ENCODE measurements around the gene RGS4.

RGS4 gene

DNA sequence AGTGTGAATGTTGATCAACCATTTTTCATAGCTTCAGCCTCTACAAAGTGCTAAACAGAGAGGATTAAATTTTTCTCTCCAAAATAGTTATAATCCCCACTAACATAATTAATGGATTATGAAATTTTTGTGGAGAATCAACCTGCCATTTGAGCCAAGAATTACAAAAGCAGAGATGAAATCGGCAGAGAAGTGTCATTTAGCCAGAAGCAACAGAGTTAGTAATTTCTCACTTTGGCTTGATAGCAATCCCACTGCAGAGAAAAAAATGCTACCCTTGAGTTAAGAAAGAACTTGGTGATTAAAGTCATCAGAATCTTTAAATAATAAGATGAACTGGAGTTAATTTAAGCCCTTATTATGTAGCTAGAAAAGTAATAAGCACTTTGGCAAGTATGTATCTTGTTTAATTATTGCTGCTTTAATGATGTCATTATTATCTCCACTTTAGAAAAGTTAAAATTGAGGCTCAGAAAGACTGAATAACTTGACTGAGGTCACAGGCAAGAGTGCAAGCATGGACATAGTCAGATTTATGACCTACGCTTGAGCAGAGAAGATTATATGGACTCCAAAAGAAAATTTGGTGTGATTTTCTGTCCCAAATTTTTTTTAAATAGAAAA, 37.3 kb downstream of the RGS4 start:
- TF ChIP-seq, protein P1, sequence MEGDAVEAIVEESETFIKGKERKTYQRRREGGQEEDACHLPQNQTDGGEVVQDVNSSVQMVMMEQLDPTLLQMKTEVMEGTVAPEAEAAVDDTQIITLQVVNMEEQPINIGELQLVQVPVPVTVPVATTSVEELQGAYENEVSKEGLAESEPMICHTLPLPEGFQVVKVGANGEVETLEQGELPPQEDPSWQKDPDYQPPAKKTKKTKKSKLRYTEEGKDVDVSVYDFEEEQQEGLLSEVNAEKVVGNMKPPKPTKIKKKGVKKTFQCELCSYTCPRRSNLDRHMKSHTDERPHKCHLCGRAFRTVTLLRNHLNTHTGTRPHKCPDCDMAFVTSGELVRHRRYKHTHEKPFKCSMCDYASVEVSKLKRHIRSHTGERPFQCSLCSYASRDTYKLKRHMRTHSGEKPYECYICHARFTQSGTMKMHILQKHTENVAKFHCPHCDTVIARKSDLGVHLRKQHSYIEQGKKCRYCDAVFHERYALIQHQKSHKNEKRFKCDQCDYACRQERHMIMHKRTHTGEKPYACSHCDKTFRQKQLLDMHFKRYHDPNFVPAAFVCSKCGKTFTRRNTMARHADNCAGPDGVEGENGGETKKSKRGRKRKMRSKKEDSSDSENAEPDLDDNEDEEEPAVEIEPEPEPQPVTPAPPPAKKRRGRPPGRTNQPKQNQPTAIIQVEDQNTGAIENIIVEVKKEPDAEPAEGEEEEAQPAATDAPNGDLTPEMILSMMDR (IDR thresholded peaks at IDR 0.05; ENCODE audit: low read length, missing control alignments) = no peak
- H3K4me3 ChIP-seq (replicated peaks; ENCODE audit: low read depth, low read length) = no peak overlapping the region
- DNase-seq (ENCODE audit: low read depth) = no peak

DNA sequence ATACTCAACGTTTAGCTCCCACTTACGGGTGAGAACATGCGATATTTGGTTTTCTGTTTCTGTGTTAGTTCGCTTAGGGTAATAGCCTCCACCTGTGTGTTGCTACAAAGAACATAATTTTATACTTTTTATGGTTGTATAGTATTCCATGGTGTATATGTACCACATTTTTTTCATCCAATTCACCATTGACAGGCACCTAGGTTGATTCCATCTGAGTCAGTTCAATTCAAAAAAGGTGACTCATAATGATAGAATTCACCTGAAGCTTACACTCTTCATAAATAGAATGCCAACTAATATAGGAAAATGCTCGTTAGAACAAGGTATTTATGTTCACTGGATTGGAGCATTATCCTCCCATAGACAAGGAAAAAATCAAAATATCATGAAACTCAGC, 38.5 kb downstream of the RGS4 start:
- no peak for DNase-seq (ENCODE audit: low read depth)
- TF ChIP-seq, protein P1 (IDR thresholded peaks at IDR 0.05; ENCODE audit: low read length, missing control alignments) = no peak
- H3K4me3 ChIP-seq (replicated peaks; ENCODE audit: low read depth, low read length) = no peak overlapping the region

DNA sequence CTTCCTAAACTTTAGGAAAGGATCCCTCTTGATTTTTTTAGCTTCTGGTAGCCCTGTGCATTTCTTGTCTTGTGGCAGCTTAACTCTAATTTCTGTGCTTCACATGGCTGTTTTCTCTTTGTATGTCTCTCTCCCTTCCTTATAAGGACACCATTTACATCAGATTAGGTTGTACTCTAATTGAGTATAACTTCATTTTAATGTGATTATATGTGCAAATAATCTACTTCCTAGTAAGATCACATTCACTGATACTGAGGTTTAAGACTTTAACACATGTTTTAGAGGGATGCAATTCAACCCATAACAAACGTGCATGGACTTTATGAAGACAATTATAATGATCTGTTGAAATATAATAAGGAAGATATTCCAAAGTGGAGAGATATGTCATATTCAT, 46.7 kb downstream of the RGS4 start:
- no peak for DNase-seq (ENCODE audit: low read depth)
- TF ChIP-seq, protein P1 (IDR thresholded peaks at IDR 0.05; ENCODE audit: low read length, missing control alignments) = no peak
- no peak overlapping the region for H3K4me3 ChIP-seq (replicated peaks; ENCODE audit: low read depth, low read length)

DNA sequence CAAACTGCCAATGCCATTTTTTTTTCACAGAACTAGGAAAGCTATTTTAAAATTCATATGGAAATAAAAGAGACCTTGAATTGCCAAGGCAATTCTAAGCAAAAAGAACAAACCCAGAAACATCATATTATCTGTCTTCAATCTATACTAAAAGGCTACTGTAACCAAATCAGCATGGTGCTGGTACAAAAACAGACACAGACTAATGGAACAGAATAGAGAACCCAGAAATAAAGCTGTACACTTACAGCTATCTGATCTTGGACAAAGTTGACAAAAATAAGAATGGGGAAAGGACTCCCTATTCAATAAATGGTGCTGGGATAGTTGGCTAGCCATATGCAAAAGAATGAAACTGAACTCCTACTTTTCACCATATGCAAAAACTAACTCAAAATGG, 50.5 kb downstream of the RGS4 start:
- DNase-seq (ENCODE audit: low read depth) = no peak
- TF ChIP-seq, protein P1 (IDR thresholded peaks at IDR 0.05; ENCODE audit: low read length, missing control alignments) = no peak
- H3K4me3 ChIP-seq (replicated peaks; ENCODE audit: low read depth, low read length) = no peak overlapping the region

DNA sequence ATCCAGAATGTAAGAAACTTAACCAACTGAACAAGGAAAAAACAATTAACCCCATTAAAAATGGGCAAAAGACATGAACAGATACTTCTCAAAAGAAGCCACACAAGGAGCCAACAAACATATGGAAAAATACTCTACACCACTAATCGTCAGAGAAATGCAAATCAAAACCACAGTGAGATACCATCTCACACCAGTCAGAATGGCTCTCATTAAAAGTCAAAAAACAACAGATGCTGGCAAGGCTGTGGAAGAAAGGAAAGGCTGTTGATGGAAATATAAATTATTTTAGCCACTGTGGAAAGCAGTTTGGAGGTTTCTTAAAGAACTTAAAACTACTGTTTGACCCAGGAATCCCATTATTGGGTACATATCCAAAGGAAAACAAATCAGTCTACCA, 51.2 kb downstream of the RGS4 start:
- no peak overlapping the region for H3K4me3 ChIP-seq (replicated peaks; ENCODE audit: low read depth, low read length)
- no peak for DNase-seq (ENCODE audit: low read depth)
- TF ChIP-seq, protein P1 (IDR thresholded peaks at IDR 0.05; ENCODE audit: low read length, missing control alignments) = no peak

GRCh38 chr1:163124812-163125211, 55.7 kb downstream of the RGS4 start:
- TF ChIP-seq, protein P1 (IDR thresholded peaks at IDR 0.05; ENCODE audit: low read length, missing control alignments) = no peak
- no peak for DNase-seq (ENCODE audit: low read depth)
- H3K4me3 ChIP-seq (replicated peaks; ENCODE audit: low read depth, low read length) = no peak overlapping the region
